Measurements from ENCODE around the gene TAF3.
"Not testable (repeated sequence)": the region's sequence is repeated elsewhere in the genome, so short reads cannot be mapped to it uniquely, and the experiment has no call there.

TAF3 gene

GRCh38 chr10:7972367-7972766 is 154.1 kb downstream of the TAF3 start:
- no peak for DNase-seq

GRCh38 chr10:7980196-7980595 is 161.9 kb downstream of the TAF3 start:
- DNase-seq, result no peak

- DNase-seq, result no peak
Measured at GRCh38 chr10:7982727-7983126, 164.4 kb downstream of the TAF3 start.

GRCh38 chr10:7984325-7984724 is 166.0 kb downstream of the TAF3 start:
- DNase-seq, result no peak

- no peak for DNase-seq
Measured at GRCh38 chr10:7984896-7985295, 166.6 kb downstream of the TAF3 start.

DNA sequence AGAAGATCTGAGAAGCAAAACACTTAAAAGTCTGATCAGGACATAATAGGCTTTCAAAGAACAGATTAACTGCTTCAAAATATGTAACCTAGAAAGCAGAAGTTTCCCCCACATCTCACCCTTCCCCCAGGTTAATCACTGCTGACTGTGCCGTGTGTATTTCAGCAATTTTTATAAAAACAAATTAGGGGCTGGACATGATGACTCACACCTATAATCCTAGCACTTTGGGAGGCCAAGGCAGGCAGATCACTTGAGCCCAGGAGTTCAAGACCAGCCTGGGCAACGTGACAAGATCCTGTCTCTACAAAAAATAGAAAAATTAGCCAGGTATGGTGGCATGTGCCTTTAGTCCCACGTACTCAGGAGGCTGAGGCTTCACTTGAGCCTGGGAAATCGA is 168.5 kb downstream of the TAF3 start:
- no peak for DNase-seq

GRCh38 chr10:7988989-7989388 is 170.7 kb downstream of the TAF3 start:
- DNase-seq, result no peak

GRCh38 chr10:7998831-7999230 is 180.5 kb downstream of the TAF3 start:
- DNase-seq, result no peak

- no peak for DNase-seq
Measured at GRCh38 chr10:8004469-8005000, 186.2 kb downstream of the TAF3 start.

- no peak for DNase-seq
Measured at GRCh38 chr10:8006274-8006999, 188.1 kb downstream of the TAF3 start.

GRCh38 chr10:8009031-8009430 is 190.7 kb downstream of the TAF3 start:
- no peak for DNase-seq

DNA sequence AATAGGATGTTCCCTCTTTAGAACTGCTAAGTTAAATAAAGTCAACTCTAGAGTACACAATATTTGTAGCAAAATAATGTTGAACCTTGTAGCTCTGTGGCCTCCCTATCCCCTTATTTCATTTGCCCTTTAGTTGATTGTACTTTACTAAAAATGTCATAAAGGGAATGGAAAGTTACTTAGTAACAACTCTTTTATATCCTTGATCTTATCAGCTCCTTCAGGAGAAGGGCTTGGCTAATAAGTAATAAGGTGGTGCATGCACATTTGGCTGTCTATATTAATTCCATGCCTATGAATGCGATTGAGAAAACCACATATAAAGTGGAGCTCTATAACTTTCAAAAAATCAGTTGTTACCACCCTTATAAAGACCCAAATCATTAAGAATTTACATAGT is 194.7 kb downstream of the TAF3 start:
- DNase-seq, result no peak

GRCh38 chr10:8013619-8014018 is 195.3 kb downstream of the TAF3 start:
- DNase-seq, result no peak

DNA sequence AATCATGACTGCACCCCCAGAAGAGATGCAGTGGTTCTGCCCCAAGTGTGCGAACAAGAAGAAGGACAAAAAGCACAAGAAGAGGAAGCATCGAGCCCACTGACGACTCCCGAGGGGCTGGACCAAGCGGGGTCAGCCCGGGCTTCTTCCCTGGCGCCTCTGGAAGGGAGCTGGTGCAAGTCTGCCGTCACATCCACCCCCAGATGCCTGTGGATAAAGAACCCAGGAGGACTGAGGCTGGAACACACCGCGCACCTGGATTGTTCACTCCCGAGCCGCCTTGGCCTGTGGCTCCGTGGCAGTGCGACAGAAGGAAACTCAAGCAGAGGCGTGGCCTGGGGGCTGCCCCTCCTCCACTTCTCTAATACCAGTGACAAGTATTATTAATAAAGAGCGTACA is 196.3 kb downstream of the TAF3 start:
- no peak for DNase-seq

- no peak for DNase-seq
Measured at GRCh38 chr10:8017277-8017676, 199.0 kb downstream of the TAF3 start.

GRCh38 chr10:8023321-8023720 is 205.0 kb downstream of the TAF3 start:
- no peak for DNase-seq

- DNase-seq, result no peak
Measured at GRCh38 chr10:8023851-8024250, 205.5 kb downstream of the TAF3 start.

DNA sequence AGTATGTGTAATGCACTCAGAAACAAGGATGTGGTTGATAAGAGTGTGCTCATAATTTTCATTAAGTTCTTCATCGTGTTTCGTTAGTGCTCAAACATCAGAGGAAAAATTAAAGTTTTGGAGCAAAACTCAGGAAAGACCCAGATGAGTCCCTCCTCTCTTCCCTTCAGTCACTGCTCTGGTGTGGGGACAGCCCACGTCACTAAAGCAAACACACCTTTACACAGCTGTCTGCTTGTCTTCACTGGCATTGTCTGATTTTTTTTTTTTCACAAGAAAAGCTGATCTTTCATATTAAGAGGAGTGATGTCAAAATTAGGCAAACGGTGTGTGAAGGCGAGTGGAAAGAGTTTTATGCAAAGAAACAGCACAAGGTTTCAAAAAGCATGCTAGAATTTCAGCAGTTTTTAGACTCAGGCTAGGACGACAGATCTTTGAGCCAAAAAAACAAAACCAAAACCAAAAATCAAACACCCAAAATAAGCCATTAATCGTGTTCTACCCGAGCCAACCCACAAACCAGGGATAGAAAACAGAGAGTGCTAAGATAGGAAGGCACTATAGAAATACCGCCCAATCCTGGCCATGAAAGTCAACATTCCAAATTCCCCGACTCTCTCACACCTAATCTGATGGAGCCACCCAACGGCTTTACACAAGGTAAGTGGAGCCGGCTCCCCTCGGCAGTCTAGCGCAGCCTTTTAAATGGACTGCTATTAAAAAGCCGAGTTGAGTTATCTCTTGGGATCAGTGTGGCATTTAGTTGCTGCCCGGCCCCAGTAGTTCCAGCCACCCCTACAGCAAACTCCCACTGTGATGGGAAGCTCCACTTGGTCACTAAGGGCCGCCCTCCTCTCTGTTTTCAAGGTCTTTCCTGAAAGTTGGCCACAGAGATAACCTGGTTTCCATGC is 208.3 kb downstream of the TAF3 start:
- no peak for DNase-seq

GRCh38 chr10:8031211-8031610 is 212.9 kb downstream of the TAF3 start:
- DNase-seq, result not testable (repeated sequence)

GRCh38 chr10:8032558-8032957 is 214.3 kb downstream of the TAF3 start:
- no peak for DNase-seq

- DNase-seq, result no peak
Measured at GRCh38 chr10:8033812-8034465, 215.6 kb downstream of the TAF3 start.

DNA sequence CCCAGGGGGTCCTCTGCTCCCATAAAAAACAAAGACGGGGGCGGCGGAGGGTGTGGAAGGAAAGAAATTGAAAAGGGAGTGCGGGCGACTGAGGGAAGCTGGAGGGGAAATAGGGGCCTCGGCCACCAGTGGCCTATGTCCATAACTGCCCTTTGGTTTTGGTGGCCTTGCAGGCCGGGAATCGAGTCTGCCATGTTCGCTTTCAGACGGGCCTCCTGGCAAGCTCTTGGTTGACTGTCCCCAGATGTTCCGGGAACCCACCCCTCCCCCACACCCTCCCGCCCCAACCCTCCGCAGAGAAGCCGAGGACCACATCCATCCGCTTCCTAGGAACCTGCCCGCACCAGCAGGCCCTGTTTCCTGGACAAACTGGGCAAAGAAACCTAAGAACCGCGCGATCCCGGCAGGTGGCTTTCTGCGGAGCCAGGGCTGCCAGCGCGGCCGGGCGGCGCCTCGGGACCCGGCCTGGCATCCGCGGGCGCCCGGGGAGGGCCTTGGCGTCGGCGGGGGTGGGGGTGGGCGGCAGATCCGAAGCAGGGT is 216.2 kb downstream of the TAF3 start:
- DNase-seq, result no peak

- DNase-seq, result no peak
Measured at GRCh38 chr10:8035006-8035640, 216.8 kb downstream of the TAF3 start.
